Activated T-cell treated with anti-CD3 and anti-CD28 coated beads for 4 hours (primary cell): ENCODE measurements around the gene TYK2.
"Not testable (repeated sequence)": the region's sequence is repeated elsewhere in the genome, so short reads cannot be mapped to it uniquely, and the experiment has no call there.

ENCODE experiments used
- DNase-seq: peaks from one replicate; pipeline ENCODE4 v3.0.0-alpha.2; 2020

The TYK2 gene

GRCh38 chr19:10368101-10368803 lies 12.1 kb downstream of the TYK2 start:
- DNase-seq, result no peak

GRCh38 chr19:10366950-10367512 lies 13.3 kb downstream of the TYK2 start:
- DNase-seq, result not testable (repeated sequence)

GRCh38 chr19:10365518-10365917 lies 14.9 kb downstream of the TYK2 start:
- DNase-seq, result no peak

- DNase-seq, result no peak
Measured at GRCh38 chr19:10364644-10365043, 15.7 kb downstream of the TYK2 start.

GRCh38 chr19:10363789-10364281 lies 16.5 kb downstream of the TYK2 start:
- no peak for DNase-seq

- DNase-seq, result no peak
Measured at GRCh38 chr19:10362259-10362658, 18.1 kb downstream of the TYK2 start.

- no peak for DNase-seq
Measured at GRCh38 chr19:10361569-10362011, 18.8 kb downstream of the TYK2 start.

- DNase-seq, result no peak
Measured at GRCh38 chr19:10356431-10356830, 23.9 kb downstream of the TYK2 start.

- no peak for DNase-seq
Measured at GRCh38 chr19:10353793-10354391, 26.5 kb downstream of the TYK2 start.

- no peak for DNase-seq
Measured at GRCh38 chr19:10352764-10353671, 27.4 kb downstream of the TYK2 start.

GRCh38 chr19:10346509-10346908 lies 33.9 kb downstream of the TYK2 start:
- no peak for DNase-seq

- no peak for DNase-seq
Measured at GRCh38 chr19:10344780-10345179, 35.6 kb downstream of the TYK2 start.

GRCh38 chr19:10343495-10343894 lies 36.9 kb downstream of the TYK2 start:
- no peak for DNase-seq

- DNase-seq, result no peak
Measured at GRCh38 chr19:10339977-10340376, 40.4 kb downstream of the TYK2 start.

GRCh38 chr19:10339380-10339960 lies 40.9 kb downstream of the TYK2 start, which contains the start of gene ICAM3:
Gene ICAM3, minus strand, starts transcription at chr19:10339624. Its CDS starts 10 bp downstream, at chr19:10339614.
- DNase-seq, result peak; percentile 38

- DNase-seq, result no peak
Measured at GRCh38 chr19:10338940-10339339, 41.4 kb downstream of the TYK2 start.

- DNase-seq, result not testable (repeated sequence)
Measured at GRCh38 chr19:10336725-10337124, 43.6 kb downstream of the TYK2 start.

- no peak for DNase-seq
Measured at GRCh38 chr19:10335352-10335985, 44.9 kb downstream of the TYK2 start.

GRCh38 chr19:10334588-10335351 lies 45.6 kb downstream of the TYK2 start:
- DNase-seq, result no peak

GRCh38 chr19:10333758-10334587 lies 46.4 kb downstream of the TYK2 start:
- DNase-seq, result no peak
